ENCODE results near the gene KLHL9. TPM values are rescaled to one million over a fixed set of nuclear protein-coding genes. Genes with fewer than 3 reads are reported as not detected.

KLHL9 gene
- polyA plus RNA-seq, 1 of the 3 experiments (the other 2 are of a cell fraction), result 6.8 TPM

- Histone ChIP-seq H3K4me3 (ENCODE audit: low read depth in 2 of 2, low read length in 1 of 2) (no peak overlapping the region), H3K79me2 (ENCODE audit: insufficient read depth) (no peaks in the 10 kb centered on the region), H3K4me1 (ENCODE audit: control insufficient read depth in 1 of 2, insufficient read depth in 2 of 2, low read depth in 1 of 2, low read length in 1 of 2) (no peaks in the 10 kb centered on the region), H3K9me3 (no peaks in the 10 kb centered on the region), H3K9me2 (no peaks in the 10 kb centered on the region), H3K9ac (no peak overlapping the region), H3K4me2 (no peak overlapping the region), H3F3A (replicated peaks; ENCODE audit: insufficient read depth) (no peaks in the 10 kb centered on the region), H3K27me3 (ENCODE audit: insufficient read depth) (no peaks in the 10 kb centered on the region; the same call in 1 of the 2 replicates), H2AFZ (ENCODE audit: low read depth) (no peak overlapping the region), H3K27ac (ENCODE audit: low read depth in 2 of 2, low read length in 1 of 2) (no peak overlapping the region), H3K36me3 (replicated peaks in 1 of 2; ENCODE audit: control insufficient read depth in 1 of 2, insufficient read depth in 2 of 2, low read length in 1 of 2) (no peaks in the 10 kb centered on the region), H4K20me1 (ENCODE audit: insufficient read depth) (no peaks in the 10 kb centered on the region)
- 3% methylated on average over 2 of the region's 2 CpGs for WGBS (ENCODE audit: low lambda C conversion rate)
- CTCF ChIA-PET, result interaction anchor here (1.2 to 1.3 kb wide), 2 partner anchors 54 to 145 kb away, joined by 5 read pairs; no protein-coding TSS in a partner anchor
- TF ChIP-seq REST (IDR thresholded peaks at IDR 0.05; ENCODE audit: low read depth, low read length) (no peak), FOSL2 (IDR thresholded peaks at IDR 0.05; ENCODE audit: borderline replicate concordance, low read depth) (no peak), TEAD4 (IDR thresholded peaks at IDR 0.05; ENCODE audit: borderline replicate concordance, insufficient read depth) (no peak), MEF2A (IDR thresholded peaks at IDR 0.05; ENCODE audit: borderline replicate concordance, low read depth) (no peak), RFX5 (IDR thresholded peaks at IDR 0.05; ENCODE audit: low read length) (no peak), CTCF (IDR thresholded peaks at IDR 0.05) (no peak), RAD21 (IDR thresholded peaks at IDR 0.05; ENCODE audit: low read length) (no peak), SIN3A (IDR thresholded peaks at IDR 0.05; ENCODE audit: borderline replicate concordance, low read depth, low read length) (no peak), ELF1 (IDR thresholded peaks at IDR 0.05) (no peak)
- POLR2A ChIA-PET, result no interaction called here
- DNase-seq, result no peak
Measured at GRCh38 chr9:21289848-21290247, 45.4 kb downstream of the KLHL9 start.

- Histone ChIP-seq H3K9me2 (no peaks in the 10 kb centered on the region), H3K9me3 (no peaks in the 10 kb centered on the region), H3K4me3 (ENCODE audit: low read depth in 2 of 2, low read length in 1 of 2) (no peak overlapping the region), H3K9ac (no peak overlapping the region), H3K36me3 (replicated peaks in 1 of 2; ENCODE audit: control insufficient read depth in 1 of 2, insufficient read depth in 2 of 2, low read length in 1 of 2) (no peaks in the 10 kb centered on the region), H3K27ac (ENCODE audit: low read depth in 2 of 2, low read length in 1 of 2) (no peak overlapping the region), H4K20me1 (ENCODE audit: insufficient read depth) (no peaks in the 10 kb centered on the region), H3K4me2 (no peak overlapping the region), H2AFZ (ENCODE audit: low read depth) (no peak overlapping the region), H3K27me3 (ENCODE audit: insufficient read depth) (no peaks in the 10 kb centered on the region), H3K4me1 (ENCODE audit: control insufficient read depth in 1 of 2, insufficient read depth in 2 of 2, low read depth in 1 of 2, low read length in 1 of 2) (no peaks in the 10 kb centered on the region), H3F3A (replicated peaks; ENCODE audit: insufficient read depth) (no peaks in the 10 kb centered on the region), H3K79me2 (ENCODE audit: insufficient read depth) (no peaks in the 10 kb centered on the region)
- ChIA-PET POLR2A (no interaction called here), CTCF (no interaction called here)
- TF ChIP-seq ZBTB33 (IDR thresholded peaks at IDR 0.05; ENCODE audit: borderline replicate concordance, low read depth), result no peak
- no peak for DNase-seq
- 5% methylated on average over 3 of the region's 3 CpGs for WGBS (ENCODE audit: low lambda C conversion rate)
Measured at GRCh38 chr9:21287280-21287679, 47.9 kb downstream of the KLHL9 start.

All from SK-N-SH (cell line).